LNCaP clone FGC (cell line): ENCODE results near the gene CDC45.

Experiments used
- DNase-seq: peaks from one replicate; pipeline ENCODE4 v3.0.0-alpha.2; 2011; ENCODE audit warnings: low read depth
- H3K4me3 ChIP-seq: 2 replicates; pipeline ENCODE4 v1.5.1; 2011; ENCODE audit warnings: mild to moderate bottlenecking, low read depth, low read length, control low read depth
- TF ChIP-seq, protein P1 (sequence below): IDR thresholded peaks from 2 replicates; pipeline ENCODE4 v1.5.1; 2012; ENCODE audit warnings: mild to moderate bottlenecking; ENCODE audit not compliant: control insufficient read depth, insufficient read depth; ENCODE audit errors: extremely low read depth

CDC45 gene

DNA sequence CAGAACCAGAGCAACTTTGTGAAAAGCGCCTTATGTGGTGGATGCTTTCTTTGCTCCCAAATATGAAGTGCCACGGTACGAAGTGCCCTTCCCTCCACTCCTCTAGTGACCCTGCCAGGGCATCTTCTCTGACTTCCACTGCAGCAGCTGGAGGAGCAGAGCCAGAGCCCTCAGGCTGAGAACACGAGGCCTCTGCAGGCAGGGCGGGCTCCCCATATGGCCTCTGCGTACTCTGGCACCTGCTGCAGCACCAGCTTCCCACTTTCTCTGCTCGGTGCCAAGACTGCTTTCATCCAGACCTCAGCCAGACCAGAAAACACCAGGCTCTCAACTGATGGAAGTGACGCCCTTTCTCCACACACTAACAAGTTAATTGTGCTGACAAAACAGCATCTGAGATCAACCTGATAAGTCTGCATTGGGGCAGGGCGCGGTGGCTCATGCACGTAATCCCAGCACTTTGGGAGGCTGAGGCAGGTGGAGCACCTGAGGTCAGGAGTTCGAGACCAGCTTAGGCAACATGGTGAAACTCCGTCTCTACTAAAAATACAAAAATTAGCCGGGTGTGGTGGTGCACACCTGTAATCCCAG, 13.5 kb upstream of the CDC45 start:
- DNase-seq: no peak
- TF ChIP-seq, protein P1, sequence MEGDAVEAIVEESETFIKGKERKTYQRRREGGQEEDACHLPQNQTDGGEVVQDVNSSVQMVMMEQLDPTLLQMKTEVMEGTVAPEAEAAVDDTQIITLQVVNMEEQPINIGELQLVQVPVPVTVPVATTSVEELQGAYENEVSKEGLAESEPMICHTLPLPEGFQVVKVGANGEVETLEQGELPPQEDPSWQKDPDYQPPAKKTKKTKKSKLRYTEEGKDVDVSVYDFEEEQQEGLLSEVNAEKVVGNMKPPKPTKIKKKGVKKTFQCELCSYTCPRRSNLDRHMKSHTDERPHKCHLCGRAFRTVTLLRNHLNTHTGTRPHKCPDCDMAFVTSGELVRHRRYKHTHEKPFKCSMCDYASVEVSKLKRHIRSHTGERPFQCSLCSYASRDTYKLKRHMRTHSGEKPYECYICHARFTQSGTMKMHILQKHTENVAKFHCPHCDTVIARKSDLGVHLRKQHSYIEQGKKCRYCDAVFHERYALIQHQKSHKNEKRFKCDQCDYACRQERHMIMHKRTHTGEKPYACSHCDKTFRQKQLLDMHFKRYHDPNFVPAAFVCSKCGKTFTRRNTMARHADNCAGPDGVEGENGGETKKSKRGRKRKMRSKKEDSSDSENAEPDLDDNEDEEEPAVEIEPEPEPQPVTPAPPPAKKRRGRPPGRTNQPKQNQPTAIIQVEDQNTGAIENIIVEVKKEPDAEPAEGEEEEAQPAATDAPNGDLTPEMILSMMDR: no peak
- H3K4me3 ChIP-seq: no peak overlapping the region

- TF ChIP-seq, protein P1: no peak
- H3K4me3 ChIP-seq: no peak overlapping the region
- no peak for DNase-seq
Observed at GRCh38 chr22:19466848-19467752, 12.6 kb upstream of the CDC45 start.

DNA sequence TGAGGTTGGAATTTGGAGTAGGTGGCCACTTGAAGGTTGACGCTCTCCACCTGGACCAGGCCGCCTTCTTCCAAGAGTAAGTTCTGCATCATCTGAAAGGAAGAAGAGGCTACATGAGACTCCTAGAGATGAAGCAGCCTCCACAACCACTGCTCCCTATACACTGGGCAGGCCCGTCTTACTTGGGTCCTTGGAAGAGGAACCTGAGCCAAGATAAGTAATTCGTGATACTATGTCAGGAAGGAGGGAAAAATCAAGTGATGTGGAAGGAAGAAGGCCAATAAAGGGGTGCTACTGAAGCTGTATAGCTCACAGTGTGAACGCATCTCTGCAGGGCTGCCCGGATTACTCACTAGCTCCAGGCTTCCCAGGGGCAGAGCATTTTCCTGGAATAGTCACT, 11.8 kb upstream of the CDC45 start:
- TF ChIP-seq, protein P1: no peak
- H3K4me3 ChIP-seq: no peak overlapping the region
- DNase-seq: no peak

DNA sequence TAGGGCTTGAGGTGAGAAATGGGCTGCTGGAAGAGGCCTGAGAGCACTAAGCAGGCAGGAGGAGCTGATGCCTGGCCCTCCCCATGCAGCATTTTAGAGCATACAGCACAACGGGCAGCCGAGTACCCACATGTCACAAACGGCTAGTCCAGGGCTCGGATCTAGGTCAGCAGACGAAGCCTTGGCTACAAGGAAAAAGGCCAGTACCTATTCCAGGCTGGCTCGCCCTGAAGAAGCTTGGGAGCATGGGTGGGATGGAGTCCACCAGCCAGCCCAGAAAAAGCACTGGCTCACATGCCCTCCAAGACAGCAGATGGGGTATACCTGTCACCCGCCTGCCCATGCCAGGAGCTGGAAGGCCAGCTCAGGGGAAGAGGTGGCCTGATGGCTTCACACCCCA, 10.3 kb upstream of the CDC45 start:
- TF ChIP-seq, protein P1: no peak
- no peak overlapping the region for H3K4me3 ChIP-seq
- no peak for DNase-seq

DNA sequence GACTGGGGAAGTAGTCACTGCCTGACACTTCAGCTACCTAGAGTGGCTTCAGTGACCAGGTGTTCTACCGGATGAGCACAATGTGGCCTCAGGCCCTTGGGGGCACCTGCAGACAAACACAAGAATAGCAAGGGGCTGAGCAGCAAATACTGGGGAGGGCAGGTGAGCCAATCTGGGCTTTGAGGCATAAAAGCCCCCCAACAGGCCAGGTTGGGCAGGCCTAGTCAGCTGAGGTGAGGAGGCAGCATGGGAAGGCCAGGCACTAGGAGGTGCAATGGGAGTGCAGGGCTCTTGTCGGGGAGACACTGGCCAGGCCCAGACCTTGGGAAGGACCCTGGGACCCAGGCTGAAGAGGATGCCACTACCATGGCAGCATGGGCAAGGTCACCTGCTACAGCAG, 9.7 kb upstream of the CDC45 start:
- no peak for DNase-seq
- no peak overlapping the region for H3K4me3 ChIP-seq
- TF ChIP-seq, protein P1: no peak

DNA sequence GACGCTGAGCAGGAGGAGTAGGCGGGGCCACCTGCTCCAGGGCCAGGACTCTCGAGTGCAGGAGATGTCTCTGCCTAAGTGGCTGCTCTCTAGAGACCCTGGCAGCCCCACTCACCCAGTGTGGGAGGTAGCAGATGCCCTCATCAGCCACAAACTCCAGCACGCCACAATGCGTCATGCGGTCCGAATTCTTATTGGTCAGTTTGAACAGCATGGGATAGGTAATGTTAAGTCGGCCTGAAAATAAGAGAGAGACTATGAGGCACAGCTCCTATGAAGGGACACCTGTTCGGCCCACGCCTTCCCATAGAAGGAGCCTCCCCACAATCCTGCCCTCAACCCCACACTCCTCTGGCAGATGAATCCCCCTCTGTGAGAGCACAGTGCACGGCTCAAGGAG, 8.1 kb upstream of the CDC45 start:
- DNase-seq: no peak
- no peak overlapping the region for H3K4me3 ChIP-seq
- TF ChIP-seq, protein P1: no peak

DNA sequence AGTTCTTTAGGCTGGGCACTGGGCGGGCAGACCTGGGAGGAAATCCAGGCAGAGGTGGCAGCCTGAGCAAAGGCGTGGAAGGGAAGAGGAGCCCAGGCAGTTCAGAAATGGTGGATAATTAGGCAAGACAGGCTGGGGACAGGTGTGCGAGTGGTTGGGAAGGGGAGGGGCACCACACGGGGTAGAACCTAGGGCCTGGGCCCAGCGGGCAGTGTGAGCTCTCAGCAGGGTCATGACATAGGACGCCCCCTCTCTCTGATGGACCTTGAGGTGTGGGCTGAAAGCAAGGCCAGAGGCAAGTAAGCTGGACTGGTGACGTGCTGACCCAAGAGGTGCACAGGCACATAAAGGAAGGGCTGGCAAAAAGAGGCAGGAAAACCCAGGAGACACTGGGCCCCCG, 7.5 kb upstream of the CDC45 start:
- H3K4me3 ChIP-seq: no peak overlapping the region
- TF ChIP-seq, protein P1: no peak
- no peak for DNase-seq
